Measurements from ENCODE around the gene PGAM2.
"Not testable (repeated sequence)": the region's sequence is repeated elsewhere in the genome, so short reads cannot be mapped to it uniquely, and the experiment has no call there.

- not testable (repeated sequence) for TF ChIP-seq CTCF (conservative IDR thresholded peaks at IDR 0.05); EZH2 (IDR thresholded peaks at IDR 0.05; ENCODE audit: low read depth)
These were observed 27.4 kb downstream of the PGAM2 start for GRCh38 chr7:44037951-44038350.
